Lower lobe of right lung (tissue), 2 donors: Measurements from ENCODE around the gene ALS2CL. TPM values are rescaled to one million over a fixed set of nuclear protein-coding genes. Genes with fewer than 3 reads are reported as not detected.

ENCODE experiments used
- ATAC-seq, 2 donors: fragments of 200-7000 bp; cut with Tn5 transposase; one replicate each; pipeline ENCODE4 v1.9.1; 2020 to 2022; ENCODE audit warnings: mild to moderate bottlenecking in 2 of 2, moderate library complexity in 2 of 2
- DNase-seq: peaks from one replicate; pipeline ENCODE4 v3.0.0-alpha.2; 2020
- H3K27ac ChIP-seq: fragments of 200-600 bp; one replicate; pipeline ENCODE4 v1.8.0; 2022
- H3K27me3 ChIP-seq: fragments of 200-600 bp; one replicate; pipeline ENCODE4 v1.8.0; 2022; ENCODE audit warnings: low read depth
- H3K36me3 ChIP-seq: fragments of 200-600 bp; one replicate; pipeline ENCODE4 v1.8.0; 2022; ENCODE audit warnings: mild to moderate bottlenecking
- H3K4me1 ChIP-seq: fragments of 200-600 bp; one replicate; pipeline ENCODE4 v1.8.0; 2022
- H3K4me3 ChIP-seq: fragments of 200-600 bp; one replicate; pipeline ENCODE4 v1.8.0; 2022; ENCODE audit warnings: mild to moderate bottlenecking
- H3K9me3 ChIP-seq: fragments of 200-600 bp; one replicate; pipeline ENCODE4 v1.8.0; 2022
- intact Hi-C: fragments of 100-400 bp; cut with DNase I; formaldehyde crosslinking; loops from one replicate; pipeline ENCODE4 v1.11.0; 2022
- total RNA-seq: library from RNA; stranded (reverse); fragmentation: NEBNext Ultra II Directional; extraction: Animal tissue kit (Norgen Biotek cat#: 25700); gene quantifications from one replicate; pipeline ENCODE4 v1.2.1, GENCODE V29; 2021
- TF ChIP-seq, protein P1 (sequence below): fragments of 200-600 bp; IDR thresholded peaks from one replicate; pipeline ENCODE4 v1.8.0; 2022; ENCODE audit warnings: antibody characterized with exemption, mild to moderate bottlenecking
- donor health status: DM: no; HTN: yes; CAD: no; lungs with severe emphysema.

ALS2CL gene
- total RNA-seq, 1 donor from 2014 or later, result 59.7 TPM

DNA sequence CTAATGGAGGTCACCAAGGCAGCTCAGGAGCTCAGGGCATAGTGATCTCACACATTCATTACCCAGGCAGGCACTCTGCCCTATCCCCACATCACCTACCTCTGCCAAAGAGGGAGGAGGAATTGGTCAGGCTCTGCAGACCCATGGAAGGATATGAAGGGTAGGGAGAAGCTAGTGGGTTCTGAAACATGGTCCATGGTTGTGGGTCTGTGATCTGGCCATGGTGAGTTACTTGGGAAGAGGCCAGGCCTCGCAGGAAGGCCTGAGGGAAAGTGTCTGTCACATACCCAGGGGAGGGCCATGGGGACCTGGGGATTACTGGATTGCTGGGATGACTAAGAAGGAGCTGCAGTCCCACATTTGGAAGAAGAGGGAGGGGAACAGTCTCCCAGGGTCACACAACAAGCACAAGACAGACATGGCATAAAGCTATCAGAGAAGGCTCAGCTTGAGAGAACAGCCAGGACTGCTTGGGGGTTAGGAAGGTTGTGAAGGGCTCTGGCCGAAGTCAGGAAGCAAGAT is 25.6 kb upstream of the ALS2CL start:
- no peak overlapping the region for H3K4me3 ChIP-seq
- H3K4me1 ChIP-seq, result no peaks in the 10 kb centered on the region
- H3K9me3 ChIP-seq, result no peaks in the 10 kb centered on the region
- H3K27me3 ChIP-seq, result peaks cover 14% of the 10 kb centered on the region
- intact Hi-C loops, result no loop called here
- TF ChIP-seq, protein P1, sequence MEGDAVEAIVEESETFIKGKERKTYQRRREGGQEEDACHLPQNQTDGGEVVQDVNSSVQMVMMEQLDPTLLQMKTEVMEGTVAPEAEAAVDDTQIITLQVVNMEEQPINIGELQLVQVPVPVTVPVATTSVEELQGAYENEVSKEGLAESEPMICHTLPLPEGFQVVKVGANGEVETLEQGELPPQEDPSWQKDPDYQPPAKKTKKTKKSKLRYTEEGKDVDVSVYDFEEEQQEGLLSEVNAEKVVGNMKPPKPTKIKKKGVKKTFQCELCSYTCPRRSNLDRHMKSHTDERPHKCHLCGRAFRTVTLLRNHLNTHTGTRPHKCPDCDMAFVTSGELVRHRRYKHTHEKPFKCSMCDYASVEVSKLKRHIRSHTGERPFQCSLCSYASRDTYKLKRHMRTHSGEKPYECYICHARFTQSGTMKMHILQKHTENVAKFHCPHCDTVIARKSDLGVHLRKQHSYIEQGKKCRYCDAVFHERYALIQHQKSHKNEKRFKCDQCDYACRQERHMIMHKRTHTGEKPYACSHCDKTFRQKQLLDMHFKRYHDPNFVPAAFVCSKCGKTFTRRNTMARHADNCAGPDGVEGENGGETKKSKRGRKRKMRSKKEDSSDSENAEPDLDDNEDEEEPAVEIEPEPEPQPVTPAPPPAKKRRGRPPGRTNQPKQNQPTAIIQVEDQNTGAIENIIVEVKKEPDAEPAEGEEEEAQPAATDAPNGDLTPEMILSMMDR, result no peak
- ATAC-seq (no peak), DNase-seq (no peak)
- H3K27ac ChIP-seq, result no peak overlapping the region
- H3K36me3 ChIP-seq, result no peaks in the 10 kb centered on the region

DNA sequence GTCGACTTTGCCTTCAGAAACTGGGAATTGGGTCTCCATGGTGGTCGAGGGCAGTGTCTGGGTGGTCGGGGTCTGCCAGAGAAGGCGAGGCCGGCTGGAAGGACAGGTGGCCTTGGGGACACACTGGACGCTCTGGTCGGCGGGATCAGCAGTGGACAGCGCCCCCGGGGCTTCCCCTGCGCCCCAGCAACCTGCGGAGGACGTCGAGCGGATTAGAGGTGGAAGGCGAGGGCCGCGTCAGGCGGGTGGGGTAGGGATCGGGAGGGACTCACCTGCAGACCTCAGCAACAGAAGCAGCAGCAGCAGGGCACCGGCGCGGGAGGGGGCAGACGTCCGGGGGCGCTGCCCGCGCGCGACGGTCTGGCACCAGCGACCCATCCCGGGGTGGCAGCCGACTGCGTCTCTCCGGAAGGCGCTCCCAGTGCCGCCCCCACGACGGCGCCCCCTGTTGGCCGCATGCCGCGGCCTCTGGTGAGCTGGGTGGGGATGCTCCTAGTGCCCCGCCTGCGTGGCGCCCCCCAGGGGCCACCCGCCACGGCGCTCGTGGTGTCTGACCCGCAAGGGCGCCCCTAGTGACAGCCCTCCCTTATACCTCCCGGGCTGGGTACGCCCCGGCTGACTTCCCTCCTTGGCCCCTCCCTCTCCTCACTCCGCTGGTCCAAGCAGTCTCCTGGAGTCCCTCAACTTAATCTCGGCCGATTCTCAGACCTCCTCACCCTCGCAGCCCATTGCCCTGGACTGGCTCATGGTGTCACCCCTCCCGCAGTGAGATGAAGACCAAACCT is 24.2 kb upstream of the ALS2CL start, which contains the start of gene PRSS50:
Gene PRSS50 (minus strand): TSS at position 423 of the 785 bp plus-strand sequence. CDS start 45 bp downstream, at position 378.
- H3K27ac ChIP-seq, result no peak within 1 kb of the TSS
- TF ChIP-seq, protein P1, result peak; percentile 27
- DNase-seq (no peak), ATAC-seq (peak in 1 of 2 donors; percentile 27)
- intact Hi-C loops, result no loop called here
- no peaks in the 10 kb centered on the region for H3K36me3 ChIP-seq
- no peaks in the 10 kb centered on the region for H3K9me3 ChIP-seq
- H3K4me1 ChIP-seq, result no peaks in the 10 kb centered on the region
- H3K4me3 ChIP-seq, result no peak within 1 kb of the TSS
- peaks cover 14% of the 10 kb centered on the region for H3K27me3 ChIP-seq

DNA sequence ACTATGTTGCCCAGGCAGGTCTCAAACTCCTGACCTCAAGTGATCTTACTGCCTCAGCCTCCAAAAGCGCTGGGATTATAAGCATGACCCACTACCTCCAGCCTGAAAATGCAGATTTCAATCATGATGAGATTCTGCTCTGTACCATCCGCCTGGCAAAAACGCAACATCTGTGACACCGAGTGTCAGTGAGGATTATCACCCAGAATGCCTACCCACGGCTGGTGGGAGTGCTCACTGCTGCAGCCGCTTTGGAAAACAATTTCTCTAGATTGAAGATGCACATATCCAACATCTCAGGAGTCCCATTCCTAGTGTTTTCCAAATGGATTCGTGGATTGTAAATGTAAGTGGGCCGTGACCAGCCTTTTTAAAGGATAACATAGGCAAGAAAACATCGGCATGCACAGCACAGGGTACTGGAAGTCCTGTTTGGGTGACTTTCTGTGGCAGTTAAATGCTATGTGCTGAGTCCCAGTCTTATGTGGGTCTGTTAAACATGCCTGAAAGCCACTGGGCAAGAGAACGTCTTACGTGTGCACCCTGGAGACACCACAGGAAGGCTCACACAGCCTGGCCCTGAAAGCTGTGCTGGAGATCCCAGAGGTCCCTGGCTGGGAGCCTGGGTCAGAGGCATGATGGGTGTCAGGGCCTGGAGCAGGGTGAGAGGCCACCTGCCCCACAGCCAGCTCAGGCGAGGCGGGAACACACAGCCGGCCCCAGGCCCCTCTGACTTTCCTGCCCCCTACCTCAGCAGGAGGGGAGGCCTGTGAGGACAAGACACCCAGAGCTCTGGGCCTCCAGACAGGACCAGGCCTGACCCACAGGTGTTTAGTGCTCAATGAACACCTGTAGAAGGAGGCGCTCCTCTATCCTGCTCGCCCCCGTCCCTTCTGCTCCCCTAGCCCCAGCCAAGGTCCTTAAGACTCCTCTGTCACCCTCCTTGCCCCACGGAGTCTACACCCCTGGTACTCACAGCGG is 23.3 kb upstream of the ALS2CL start:
- no peaks in the 10 kb centered on the region for H3K4me1 ChIP-seq
- peaks cover 7% of the 10 kb centered on the region for H3K27me3 ChIP-seq
- no peak for ATAC-seq
- TF ChIP-seq, protein P1, result no peak
- H3K27ac ChIP-seq, result no peak overlapping the region
- no peaks in the 10 kb centered on the region for H3K9me3 ChIP-seq
- no peak overlapping the region for H3K4me3 ChIP-seq
- intact Hi-C loops, result no loop called here
- DNase-seq, result no peak
- no peaks in the 10 kb centered on the region for H3K36me3 ChIP-seq

DNA sequence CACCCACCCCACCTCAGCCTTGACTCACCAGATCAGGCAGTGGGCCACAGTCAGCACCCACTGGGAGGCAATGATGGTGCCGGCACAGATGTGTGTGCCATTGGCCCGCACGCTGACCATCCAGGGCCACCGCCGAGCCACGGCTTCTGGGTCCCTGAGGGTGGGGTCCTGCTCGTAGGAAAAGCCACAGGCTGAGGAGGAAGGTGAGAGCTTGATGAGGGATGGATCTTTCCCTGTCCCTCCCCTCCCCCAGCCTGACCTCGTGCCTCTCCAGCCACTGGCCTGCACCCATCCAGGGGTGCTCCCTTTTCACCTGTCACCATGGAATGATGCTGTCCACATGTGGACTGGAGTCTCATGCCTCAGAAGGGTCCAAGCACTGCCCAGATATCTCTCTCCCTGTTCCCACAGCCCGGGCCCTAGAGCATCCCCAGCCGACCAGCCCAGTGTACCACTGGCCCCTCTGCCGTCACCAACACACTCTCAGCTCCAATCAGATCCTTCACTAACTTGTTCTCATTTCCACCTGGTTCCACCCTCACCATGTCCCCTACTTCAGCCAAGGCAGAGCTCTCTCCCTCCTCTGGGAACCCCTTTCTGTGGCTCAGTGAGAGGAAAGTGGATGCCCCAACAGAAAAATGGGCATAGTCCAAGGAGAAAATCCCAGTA is 22.2 kb upstream of the ALS2CL start:
- TF ChIP-seq, protein P1, result no peak
- ATAC-seq, result no peak

More for the DNA sequence above, 22.2 kb upstream of the ALS2CL start:
- Histone ChIP-seq H3K27ac (no peak overlapping the region), H3K9me3 (no peaks in the 10 kb centered on the region), H3K27me3 (peaks cover 7% of the 10 kb centered on the region), H3K4me3 (no peak overlapping the region), H3K36me3 (no peaks in the 10 kb centered on the region), H3K4me1 (no peaks in the 10 kb centered on the region)
- DNase-seq, result no peak
- intact Hi-C loops, result no loop called here
